Activated CD4-positive, alpha-beta T cell treated with anti-CD3 and anti-CD28 coated beads, Interleukin-2, amount 50 U/mL, for 16 hours (primary cell): Measurements from ENCODE around the gene MYO1H.
"Not testable (repeated sequence)": the region's sequence is repeated elsewhere in the genome, so short reads cannot be mapped to it uniquely, and the experiment has no call there.

Source experiments
- DNase-seq: peaks from one replicate; pipeline ENCODE4 v3.0.0-alpha.2; 2020

MYO1H gene

DNA sequence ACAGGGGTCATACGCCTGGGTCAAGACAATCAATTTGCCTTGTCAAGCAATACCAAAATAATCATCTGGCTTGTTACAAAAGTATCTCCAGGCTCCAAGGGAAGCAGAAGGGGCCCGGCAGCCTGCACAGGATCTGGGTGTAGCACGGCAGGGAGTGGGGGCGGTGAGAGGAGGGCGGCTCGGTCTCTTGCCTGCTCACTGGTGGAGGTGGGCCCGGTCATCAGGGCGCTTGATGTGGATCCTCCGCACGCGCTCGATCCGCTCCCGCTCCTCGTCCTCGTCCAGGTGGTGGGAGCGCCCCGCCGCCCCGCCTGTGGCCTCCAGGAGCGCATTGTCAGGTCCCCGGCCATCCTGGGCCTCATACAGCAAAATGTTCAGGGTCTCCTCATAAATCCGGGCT is 103.7 kb downstream of the MYO1H start:
- no peak for DNase-seq

DNA sequence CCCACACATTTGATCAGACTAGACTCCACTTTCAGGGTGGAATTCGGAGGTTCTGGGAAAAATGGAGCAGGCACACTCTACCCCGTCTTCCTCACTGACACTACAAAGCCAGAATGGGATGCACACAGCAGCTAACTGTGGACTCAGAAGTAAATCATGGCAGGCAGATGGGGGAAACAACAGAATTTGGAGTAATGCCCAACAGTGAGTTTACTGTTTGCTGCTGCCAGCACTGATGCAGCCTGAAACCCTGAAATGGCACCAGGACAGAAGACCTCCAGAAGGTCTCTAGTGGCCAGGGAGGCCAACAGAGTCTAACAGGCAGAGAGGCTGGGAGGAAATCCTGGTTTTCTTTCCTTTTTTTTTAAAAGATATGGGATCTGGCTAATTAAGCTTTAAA is 104.8 kb downstream of the MYO1H start:
- DNase-seq: no peak

DNA sequence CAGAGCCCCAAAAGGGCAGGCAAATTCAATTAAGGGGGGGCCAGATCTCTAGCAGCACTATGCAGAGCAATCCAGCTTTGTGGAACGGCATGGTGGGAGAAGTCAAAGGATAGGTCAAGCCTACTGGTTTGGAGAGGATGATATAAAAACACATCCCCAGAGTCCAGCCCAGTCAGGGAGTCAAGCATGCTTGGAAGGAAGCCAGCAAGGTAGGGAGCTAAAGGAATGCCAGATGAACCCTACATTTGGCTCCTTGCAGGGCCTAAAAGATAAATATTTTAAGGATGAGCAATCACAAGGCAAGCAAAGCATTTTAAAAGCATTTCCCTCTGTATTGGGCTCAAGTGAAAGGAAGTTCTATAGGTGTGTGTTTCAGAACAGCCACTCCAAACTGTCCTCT is 108.0 kb downstream of the MYO1H start:
- DNase-seq: no peak

DNA sequence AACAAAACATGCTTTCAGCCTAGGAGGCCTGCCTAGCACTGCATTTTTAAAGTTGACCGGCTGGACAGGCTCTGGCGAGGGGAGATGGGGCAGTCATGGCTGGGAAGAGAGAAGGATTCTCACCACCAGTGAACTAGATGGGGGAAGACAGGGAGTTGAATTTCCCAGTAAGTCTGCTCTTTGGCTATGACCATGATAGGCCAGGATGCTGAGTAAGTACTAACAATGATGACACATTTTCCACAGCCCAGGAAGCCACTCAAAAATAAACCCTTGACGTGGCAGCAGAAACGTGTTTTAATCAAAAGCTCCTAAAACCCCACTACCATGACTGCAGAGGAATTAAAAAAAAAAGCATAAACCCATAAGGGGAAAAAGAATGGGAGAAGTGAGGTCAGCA is 110.4 kb downstream of the MYO1H start:
- peak; percentile 37 for DNase-seq

DNA sequence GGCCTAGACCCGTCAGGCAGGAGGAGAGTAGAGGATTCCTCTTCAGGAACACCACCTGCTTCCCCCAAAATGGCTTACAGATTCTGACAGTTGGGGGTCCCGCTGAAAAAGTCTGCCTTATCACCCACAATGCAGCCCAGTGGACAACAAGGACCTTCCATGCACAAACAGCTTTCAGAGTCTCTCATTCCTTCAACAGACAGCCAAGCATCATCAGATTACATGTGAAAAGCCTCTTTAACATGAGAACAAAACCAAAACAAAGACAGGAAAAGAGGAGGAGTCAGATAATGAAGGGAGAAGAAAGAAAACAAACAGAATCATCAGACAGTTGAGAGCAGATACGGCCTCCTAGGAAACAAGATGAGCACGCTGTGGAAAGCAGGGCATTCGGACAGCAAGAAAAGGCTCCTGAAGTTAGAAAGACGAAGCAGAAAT is 111.1 kb downstream of the MYO1H start:
- DNase-seq: no peak

DNA sequence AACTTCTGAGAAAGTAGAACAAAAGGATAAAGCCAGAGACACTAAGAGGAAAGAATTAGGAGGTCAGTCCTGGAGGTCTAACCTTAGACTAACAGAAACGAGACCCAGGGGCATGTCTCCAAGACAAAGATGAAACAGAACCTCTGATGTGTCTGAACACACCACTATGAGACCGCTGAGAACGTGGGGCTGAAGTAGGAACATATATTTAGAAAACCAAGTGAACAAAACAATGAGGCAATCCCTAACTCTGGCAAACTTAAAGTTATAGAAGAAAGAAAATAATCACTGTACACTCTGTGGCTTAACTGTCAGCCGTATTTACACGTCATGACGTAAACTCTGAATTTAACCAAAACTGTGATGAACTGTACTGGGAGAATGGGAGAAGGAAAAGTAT is 111.5 kb downstream of the MYO1H start:
- no peak for DNase-seq

DNA sequence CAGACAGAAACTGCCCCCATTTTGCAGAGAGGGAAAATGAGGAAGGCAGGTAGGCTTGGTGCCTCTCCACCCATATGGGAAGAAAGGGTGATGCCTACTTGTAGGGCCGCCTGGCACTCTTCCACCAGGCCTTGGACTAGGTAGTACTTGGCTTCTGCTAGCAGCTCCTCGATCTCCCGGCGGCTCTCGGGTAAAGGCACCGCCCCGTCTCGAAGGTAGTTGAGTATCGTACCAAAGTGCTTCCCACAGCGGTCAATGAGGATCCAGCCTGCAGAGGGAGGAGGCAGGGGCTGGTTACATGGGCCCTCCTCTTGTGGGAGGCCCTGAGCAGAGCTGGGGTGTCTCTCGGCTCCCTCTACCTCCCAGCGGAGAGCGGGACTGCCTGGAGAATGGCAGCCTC is 112.8 kb downstream of the MYO1H start:
- no peak for DNase-seq

DNA sequence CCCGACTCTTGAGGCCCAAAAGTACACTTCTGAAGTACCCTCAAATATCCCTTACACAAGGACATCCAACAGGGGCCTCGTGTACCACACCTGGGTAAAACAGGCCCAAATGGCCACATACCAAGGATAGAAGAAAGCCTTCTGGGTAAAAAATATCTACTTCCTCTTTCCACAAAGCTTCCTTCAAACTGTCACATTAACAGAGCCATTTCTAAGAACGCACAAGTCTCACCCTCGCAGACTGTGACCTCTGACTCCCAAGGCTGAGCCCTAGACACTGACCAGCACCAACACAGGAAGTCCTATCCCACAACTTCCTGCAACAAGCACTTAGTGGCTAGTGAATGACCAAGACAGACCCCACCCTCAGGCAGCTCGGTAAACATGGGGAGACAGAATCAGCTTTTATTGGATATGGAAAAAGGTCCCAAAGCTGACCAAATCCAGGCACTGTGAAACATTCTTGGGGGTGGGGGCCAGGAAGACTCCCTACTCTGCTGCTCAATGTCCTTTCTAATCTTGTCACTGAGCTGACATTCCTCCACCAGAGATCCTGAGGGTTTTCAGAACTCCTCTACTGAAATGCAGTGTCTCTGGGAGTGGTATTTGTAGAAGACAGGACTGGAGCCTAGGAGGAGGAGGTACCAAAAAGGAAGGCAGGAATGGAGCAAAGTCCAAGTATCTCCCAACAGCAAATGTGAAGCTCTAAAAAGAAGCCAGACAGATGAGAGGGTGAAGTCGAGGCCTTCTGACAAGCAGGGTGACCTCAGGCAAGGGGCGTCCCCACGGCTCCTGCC is 113.5 kb downstream of the MYO1H start:
- DNase-seq: no peak

DNA sequence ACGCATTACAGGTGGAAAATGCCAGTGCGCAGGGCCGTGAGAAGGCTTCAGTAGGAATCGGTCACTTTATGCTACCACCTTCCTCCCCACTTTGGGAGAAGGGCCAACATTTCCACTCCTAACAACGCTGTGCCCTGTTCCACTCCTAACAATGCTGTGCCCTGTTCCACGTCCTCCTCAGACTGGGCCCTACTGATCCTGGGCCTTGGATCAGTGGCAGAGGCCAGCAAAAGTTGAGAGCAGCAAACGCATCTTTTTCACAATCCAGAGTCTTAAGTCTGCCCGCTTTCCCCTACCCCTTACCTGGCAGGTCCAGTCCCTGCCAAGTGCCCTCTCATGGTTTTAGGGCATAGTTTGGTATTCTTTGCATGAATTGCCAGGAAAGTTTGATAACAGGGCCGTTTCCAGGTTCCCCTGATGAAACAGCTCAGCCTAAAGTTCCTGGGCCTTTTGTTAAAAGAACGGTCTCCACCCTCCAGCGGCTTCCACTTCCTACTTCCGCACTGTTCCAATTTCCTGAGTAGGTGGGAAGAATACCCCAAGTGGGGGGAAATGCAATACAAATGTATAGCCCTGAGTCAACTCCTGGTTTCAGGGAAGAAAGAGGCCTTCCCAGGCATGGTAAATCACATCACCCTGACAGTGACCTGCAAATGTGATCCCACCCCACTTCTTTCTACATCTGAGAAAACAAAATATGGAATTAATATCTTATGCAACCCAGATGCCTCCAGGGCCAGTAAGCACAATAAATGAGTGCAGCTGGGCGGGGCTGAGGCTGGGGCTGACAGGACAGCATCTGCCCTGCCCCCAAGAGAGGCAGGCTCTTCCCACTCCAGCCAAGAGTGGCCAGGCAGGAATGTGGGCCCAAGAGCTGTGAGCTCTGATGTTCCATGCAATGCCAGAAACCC is 114.4 kb downstream of the MYO1H start:
- DNase-seq: no peak

DNA sequence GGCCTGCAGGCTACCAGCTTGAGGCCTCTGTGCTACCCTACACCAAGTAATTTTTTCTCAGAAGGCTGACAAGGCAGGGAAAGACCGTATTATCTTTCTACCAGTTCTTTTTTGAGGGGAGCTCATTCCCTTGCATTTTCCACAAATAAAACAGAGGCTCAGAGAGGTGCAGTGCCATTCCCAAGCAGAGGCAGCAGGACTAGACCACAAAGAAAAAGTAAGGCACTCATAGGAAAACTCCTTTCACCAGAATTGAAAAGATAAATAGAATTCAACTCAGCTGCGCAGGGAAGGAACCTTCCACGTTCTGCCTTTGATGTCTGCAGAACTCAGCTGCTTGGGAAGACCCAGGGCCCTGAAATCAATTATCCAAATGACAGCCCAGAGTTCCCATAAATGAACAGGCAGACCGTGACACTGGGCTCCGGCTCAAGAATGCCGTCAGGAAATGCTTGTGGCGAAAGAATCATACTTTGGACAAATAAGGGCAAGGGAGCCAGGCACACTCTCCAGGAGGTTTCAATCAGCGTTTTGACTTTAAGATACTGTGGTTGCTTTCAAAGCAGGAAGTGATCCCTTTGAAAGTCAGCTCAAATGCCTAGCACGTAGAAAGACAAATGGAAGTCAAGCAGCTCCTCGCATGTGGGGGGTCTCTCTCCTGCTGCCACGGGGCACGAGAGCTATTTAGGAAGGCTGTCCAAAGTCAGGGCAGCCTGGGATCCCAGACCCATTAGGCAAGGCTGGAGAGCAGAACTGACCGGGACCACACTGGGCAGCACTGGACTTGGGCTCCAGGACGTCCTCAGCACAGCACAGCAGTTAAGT is 115.4 kb downstream of the MYO1H start:
- DNase-seq: no peak

DNA sequence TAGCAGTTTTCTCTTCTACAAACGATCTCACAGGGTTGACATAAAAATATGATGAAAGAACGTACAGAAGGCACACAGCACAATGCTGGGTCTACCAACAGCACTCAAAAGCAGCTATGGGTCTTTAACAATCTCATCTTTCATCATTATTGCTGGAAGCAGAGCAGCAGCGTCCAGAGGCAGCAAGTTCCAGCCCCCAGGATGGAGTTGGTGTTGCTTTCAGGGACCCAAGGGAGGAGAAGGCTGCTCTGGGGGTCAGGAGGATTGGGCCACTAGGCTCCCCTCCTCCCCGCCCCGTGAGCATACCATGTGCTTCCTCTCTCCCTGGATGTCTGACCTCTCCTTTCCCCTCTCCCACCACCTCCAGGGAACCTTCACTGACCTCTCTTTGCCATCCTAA is 116.1 kb downstream of the MYO1H start:
- DNase-seq: no peak

DNA sequence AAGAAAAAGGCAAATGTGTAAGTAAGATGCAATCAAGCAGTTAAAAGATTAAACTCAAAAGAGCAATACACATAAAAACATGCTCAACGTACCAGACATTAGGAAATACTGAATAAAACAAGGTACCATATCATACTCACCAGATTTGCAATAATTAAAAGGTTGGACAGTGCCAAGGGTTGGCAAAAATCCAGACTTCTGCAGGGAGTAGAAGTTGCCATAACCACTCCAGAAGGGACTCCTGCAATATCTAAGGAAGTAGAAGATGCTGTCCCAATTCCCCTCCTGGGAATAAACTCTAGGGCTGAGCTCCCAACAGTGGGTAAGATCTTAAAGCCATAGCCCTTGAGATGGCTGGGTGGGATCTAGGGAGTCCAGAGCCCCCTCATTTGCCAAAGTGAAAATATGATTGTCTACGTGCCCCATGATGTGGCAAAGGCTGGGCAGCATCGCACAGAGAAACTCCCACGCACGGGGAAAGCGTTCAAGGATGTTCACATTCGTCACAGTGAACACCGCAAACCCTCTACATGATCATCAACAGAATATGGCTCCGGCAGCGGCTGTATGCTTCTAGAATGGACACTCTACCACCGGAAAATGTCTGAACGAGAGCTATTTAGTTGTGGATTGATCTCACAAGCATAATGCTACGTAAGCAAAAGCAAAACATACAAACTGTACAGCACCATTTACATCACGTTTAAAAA is 117.1 kb downstream of the MYO1H start:
- DNase-seq: no peak

DNA sequence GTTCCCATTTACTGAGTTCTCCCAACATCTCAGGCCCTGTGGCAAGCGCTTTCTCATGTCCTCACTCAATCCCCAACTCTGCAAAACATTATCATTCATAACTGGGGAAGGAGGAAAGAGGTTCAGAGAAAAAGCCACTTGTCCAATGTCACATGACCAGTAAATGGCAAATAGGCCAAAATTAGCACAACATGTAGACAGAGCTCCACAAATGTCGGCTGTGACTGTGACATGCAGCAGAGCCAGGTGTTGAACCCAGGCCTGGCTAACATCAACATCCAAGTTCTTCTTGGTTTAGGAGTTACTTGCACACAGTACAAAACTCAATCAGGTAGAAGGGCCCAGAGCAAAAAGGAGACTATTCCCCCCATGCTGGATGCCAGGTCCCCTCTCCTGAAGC is 118.6 kb downstream of the MYO1H start:
- DNase-seq: no peak

DNA sequence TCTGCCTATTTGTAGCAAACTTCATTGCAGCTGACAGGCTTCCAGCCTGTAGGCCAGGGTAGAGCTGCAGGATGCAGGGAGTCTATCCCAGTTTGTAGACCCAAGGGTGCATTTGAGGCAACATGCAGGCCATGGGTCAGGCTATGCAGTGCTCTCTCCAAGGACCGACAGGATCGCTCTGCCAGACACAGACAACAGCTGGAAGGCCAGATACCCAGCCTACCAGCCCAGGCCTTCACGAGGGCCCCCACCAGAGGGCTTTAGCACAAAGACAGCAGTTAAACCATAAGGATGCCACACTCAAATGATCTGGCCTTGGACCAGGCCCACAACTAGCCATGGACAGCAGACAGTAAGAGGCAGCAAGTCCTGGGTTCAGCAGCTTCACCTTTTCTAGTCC is 119.1 kb downstream of the MYO1H start:
- no peak for DNase-seq

DNA sequence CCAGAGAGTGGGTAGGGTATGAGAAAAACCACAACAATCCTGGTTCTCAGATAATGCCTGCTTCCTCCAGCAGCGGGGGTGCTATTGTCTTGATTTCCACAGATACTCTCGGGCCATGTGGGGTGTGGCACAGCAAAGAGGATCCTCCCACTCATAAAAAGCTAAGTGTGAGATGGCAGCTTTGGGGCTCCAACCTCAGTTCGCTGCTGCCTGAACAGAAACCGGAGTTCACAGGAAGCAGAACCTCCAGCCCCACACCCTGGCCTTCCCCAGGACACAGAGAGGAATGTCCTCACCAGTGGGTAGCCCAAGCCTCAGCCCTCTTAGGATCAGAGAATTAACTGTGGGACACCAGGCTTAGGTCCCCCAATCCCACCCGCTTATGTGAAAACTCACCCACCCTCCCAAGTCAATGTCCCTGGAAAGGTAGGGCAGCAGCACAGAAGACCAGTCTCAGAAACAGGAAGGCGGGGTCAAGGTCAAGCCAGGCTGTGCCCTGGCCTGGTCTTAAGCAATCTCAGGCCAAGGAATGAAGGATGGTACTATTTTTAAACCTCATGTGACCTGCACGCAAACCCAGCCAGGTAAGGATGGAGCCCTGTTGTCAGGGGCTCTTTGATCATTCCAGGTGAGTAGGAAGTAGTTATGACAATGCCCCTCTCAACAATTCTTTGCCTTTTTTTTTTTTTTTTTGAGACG is 120.4 kb downstream of the MYO1H start:
- no peak for DNase-seq

DNA sequence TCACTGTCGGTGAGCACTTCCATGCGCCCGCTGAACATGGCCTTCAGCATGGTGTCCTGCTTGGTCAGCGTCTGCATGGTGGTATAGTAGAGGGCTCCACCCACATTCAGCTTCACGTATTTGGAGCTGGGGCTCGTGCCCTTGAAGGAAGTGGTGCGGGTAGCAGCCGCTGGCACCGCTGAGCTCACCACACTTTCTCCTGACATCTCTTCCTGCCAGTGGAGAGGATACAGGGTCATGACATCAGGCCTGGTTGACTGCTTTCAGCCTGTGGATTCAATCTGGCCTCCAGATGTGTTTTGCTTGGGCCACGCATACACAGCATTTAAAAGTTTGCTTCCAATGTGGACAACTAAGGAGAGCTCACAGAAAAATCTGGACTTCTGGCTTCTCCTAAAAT is 121.8 kb downstream of the MYO1H start:
- DNase-seq: no peak

DNA sequence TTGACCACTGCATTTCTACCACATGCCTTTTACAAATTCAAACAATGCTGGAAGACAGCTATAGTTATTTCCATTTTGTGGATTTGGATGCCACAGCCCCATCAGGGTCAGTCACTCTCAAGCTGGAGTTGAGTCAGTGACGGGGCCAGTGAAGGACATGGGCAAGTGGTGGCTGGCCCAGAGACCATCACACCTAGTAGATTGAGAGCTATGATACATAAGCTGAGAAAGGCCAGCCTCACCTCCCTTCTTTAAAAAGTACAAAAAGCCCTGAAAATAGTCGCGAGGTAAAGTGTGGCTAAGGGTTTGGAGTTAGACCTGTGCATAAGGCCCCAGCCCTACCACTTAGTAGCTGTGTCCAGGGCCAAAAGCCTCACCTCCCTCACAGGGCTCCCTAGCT is 125.3 kb downstream of the MYO1H start:
- no peak for DNase-seq

DNA sequence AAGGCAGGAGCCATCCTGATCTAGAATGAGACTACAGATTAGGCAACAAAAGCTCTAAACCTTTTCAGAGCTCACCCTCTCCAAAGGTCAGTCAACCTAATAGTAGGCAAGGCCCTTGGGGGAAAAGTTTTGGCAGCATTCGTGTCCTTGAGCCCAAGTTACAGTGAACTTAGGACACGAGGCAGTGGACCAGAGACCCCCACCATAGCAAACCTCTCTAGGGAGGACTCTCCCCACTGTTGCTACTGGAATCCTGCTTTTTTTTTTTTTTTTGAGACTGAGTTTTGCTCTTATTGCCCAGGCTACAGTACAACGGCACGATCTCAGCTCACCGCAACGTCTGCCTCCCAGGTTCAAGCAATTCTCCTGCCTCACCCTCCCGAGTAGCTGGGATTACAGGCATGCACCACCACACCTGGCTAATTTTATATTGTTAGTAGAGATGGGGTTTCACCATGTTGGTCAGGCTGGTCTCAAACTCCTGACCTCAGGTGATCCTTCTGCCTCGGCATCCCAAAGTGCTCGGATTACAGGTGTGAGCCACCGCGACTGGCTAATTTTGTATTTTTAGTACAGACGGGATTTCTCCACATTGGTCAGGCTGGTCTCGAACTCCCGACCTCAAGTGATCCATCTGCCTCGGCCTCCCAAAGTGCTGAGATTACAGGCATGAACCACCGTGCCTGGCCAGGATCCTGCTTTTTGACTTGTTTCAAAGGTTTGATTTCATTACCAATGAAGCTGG is 126.0 kb downstream of the MYO1H start:
- not testable (repeated sequence) for DNase-seq

DNA sequence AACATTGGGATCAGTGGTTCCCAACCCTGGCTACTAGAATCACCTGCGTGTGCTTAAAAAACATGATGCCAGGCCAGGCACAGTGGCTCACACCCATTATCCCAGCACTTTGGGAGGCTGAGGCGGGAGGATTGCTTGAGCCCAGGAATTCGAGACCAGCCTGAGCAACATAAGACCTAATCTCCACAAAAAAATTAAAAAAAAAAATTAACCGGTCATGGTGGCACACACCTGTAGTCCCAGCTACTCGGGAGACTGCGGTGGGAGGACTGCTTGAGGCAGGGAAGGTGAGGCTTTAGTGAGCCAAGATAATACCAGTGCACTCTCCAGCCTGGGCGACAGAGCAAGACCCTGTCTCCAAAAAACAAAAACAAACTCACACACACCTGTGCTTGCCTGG is 127.4 kb downstream of the MYO1H start:
- DNase-seq: no peak

DNA sequence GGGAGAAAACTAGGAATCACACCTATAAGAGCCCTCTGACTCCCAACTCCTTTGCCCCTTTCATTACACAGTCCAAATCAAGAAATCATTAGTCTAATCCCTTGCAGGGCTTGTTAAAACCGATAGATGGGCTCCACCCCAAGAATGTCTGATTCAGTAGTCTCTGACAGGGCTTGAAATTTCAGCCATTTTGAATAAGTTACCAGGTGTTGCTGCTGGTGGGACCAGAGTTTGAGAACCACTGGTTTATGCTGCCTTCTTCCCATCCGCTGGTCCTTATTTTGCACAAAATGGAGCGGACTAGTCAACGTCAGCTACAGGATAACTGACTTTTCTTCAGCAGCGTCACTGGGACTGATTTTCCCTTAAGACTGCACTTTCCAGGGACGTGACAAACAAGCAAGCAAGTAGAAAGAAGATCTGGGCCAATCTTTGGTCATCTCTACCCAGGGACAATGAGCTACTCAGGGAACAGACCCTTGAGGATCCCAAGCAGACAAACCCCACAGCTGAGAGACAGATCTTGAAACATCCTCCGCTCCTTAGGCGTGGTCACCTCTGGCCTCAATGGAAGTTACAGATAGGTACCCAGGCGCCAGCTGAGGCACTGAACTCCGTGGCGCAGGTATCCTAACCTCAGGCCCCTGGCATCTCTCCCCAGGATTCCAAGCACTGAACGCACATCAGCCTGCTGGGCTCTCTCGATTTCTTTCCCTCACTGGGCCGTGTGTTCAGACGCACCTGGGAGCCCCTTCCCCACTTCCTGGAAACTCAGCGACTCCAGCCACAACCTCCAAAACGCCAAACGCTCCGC is 128.5 kb downstream of the MYO1H start:
- no peak for DNase-seq
